ENCODE results near the gene LRRN4CL.
"Not testable (repeated sequence)": the region's sequence is repeated elsewhere in the genome, so short reads cannot be mapped to it uniquely, and the experiment has no call there.

The LRRN4CL gene

GRCh38 chr11:62652161-62653006 is 36.9 kb downstream of the LRRN4CL start:
- H3K4me3 ChIP-seq (ENCODE audit: low read length), result peak overlapping the region; percentile 96
- no peak for TF ChIP-seq ZNF274 (IDR thresholded peaks at IDR 0.05; ENCODE audit: low read depth, low read length)

DNA sequence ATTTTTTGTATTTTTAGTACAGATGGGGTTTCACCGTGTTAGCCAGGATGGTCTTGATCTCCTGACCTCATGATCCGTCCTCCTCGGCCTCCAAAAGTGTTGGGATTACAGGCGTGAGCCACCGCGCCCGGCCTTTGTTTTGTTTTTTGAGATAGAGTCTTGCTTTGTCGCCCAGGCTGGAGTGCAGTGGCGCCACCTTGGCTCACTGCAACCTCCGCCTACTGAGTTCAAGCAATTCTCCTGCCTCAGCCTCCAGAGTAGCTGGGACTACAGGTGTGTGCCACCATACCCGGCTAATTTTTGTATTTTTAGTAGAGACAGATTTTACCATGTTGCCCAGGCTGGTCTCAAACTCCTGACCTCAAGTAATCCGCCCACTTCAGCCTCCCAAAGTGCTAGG is 39.0 kb downstream of the LRRN4CL start:
- H3K4me3 ChIP-seq (ENCODE audit: low read length), result not testable (repeated sequence)

DNA sequence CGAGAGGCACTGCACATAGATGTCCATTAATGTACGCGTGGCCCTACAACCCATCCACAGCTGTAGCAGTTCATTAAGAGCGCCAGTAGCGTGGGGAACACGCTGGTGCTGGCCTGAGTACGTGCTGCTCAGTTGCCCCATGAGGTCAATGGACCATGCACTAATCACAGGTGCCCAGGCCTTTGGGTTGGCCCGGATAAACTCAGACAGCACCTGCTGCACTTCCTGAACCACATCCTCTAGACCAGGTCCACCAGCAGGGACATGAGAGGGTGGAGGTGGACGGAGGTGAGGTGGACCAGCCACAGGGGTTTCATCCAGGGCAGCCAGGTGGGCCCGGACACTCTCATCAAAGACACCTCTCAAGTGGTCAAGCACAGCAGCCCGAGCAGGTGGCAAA is 39.8 kb downstream of the LRRN4CL start:
- TF ChIP-seq ZNF274 (IDR thresholded peaks at IDR 0.05; ENCODE audit: low read depth, low read length), result no peak
- H3K4me3 ChIP-seq (ENCODE audit: low read length), result no peak overlapping the region

GRCh38 chr11:62648967-62649364 is 40.4 kb downstream of the LRRN4CL start:
- H3K4me3 ChIP-seq (ENCODE audit: low read length), result no peak overlapping the region
- no peak for TF ChIP-seq ZNF274 (IDR thresholded peaks at IDR 0.05; ENCODE audit: low read depth, low read length)

DNA sequence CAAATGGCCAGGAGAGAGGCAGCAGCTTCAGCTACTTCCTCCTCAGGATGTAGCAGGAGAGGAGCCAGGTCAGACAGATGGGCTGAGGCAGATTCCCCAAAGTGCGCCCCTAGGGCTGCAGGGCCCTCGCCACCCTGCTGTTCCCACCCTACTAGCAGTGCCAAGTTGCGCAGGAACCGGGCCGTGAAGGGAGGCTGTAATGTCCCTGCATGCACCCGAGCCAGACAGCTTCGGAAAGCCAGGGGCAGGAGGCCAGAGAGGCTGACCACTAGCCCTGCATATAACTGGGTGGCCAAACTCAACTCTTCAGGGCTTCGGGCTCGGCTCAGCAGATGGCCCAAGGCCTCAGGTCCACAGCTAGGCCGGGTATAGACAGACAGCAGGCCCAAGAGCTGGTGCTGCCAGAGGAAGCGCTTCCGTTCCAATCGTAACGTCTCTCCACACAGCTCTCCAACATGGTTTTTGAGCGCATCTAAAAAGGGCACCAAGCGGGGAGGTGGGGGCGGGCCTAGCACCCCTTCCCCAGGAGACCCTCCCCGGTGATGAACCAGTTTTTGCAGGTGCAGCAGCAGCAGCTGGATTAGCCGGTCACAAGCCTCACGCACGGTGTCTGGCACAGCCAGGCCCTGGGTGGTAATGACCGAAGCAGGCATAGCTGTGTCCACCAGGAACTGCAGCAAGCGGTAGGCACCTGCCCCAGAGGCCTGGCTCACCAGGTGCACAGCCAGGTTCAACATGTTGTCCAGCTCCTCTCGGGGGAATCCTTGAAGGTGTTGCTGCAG is 41.0 kb downstream of the LRRN4CL start:
- TF ChIP-seq ZNF274 (IDR thresholded peaks at IDR 0.05; ENCODE audit: low read depth, low read length), result no peak
- no peak overlapping the region for H3K4me3 ChIP-seq (ENCODE audit: low read length)

GRCh38 chr11:62647609-62648005 is 41.7 kb downstream of the LRRN4CL start:
- no peak for TF ChIP-seq ZNF274 (IDR thresholded peaks at IDR 0.05; ENCODE audit: low read depth, low read length)
- H3K4me3 ChIP-seq (ENCODE audit: low read length), result no peak overlapping the region

- TF ChIP-seq ZNF274 (IDR thresholded peaks at IDR 0.05; ENCODE audit: low read depth, low read length), result no peak
- no peak overlapping the region for H3K4me3 ChIP-seq (ENCODE audit: low read length)
Observed at GRCh38 chr11:62646825-62647608, 42.3 kb downstream of the LRRN4CL start.

GRCh38 chr11:62645946-62646824 is 43.1 kb downstream of the LRRN4CL start, which contains the start of gene GANAB:
Gene GANAB, minus strand, starts transcription at chr11:62646613. Its CDS starts 14 bp downstream, at chr11:62646599.
- peak within 1 kb of the TSS; percentile 96 for H3K4me3 ChIP-seq (ENCODE audit: low read length)
- no peak for TF ChIP-seq ZNF274 (IDR thresholded peaks at IDR 0.05; ENCODE audit: low read depth, low read length)

GRCh38 chr11:62645671-62645945 is 43.7 kb downstream of the LRRN4CL start:
- no peak for TF ChIP-seq ZNF274 (IDR thresholded peaks at IDR 0.05; ENCODE audit: low read depth, low read length)
- H3K4me3 ChIP-seq (ENCODE audit: low read length), result peak overlapping the region; percentile 96

DNA sequence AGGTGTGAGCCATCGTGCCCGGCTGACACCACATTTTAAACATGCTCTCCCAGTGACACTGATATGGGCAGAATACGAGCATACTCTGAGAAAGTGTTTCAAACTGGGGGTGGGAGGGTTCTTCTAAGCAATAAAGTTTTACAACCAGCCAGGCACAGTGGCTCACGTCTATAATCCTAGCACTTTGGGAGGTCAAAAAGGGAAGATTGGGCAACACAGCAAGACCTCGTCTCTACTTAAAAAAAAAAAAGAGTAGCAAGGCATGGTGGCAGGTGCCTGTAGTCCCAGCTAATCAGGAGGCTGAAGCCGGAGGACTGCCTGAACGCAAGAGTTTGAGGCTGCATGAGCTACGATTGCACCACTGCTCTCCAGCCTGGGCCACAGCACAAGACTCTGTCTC is 45.1 kb downstream of the LRRN4CL start:
- no peak overlapping the region for H3K4me3 ChIP-seq (ENCODE audit: low read length)
- no peak for TF ChIP-seq ZNF274 (IDR thresholded peaks at IDR 0.05; ENCODE audit: low read depth, low read length)
